Measurements from ENCODE around the gene SRRM1. TPM values are rescaled to one million over a fixed set of nuclear protein-coding genes. Genes with fewer than 3 reads are reported as not detected.

Gene SRRM1
- total and polyA plus RNA-seq, 2 of the 8 experiments (the other 6 are each of a cell fraction or from before 2014, with no cell fraction given), result 77.1 to 255 TPM

- no peak for TF ChIP-seq MAX (IDR thresholded peaks at IDR 0.05)
- TF ChIP-seq SP1 (IDR thresholded peaks at IDR 0.05; ENCODE audit: low read depth, low read length), result no peak
Measured at GRCh38 chr1:24708938-24709337, 65.8 kb downstream of the SRRM1 start (continued).

Data from H1 (cell line).